ENCODE results near the gene ATP6V1B1. TPM values are rescaled to one million over a fixed set of nuclear protein-coding genes. Genes with fewer than 3 reads are reported as not detected.

ATP6V1B1 gene
- total RNA-seq (2014; rRNA removed; shearing (Covaris generic)) = not detected in 2 replicates

DNA sequence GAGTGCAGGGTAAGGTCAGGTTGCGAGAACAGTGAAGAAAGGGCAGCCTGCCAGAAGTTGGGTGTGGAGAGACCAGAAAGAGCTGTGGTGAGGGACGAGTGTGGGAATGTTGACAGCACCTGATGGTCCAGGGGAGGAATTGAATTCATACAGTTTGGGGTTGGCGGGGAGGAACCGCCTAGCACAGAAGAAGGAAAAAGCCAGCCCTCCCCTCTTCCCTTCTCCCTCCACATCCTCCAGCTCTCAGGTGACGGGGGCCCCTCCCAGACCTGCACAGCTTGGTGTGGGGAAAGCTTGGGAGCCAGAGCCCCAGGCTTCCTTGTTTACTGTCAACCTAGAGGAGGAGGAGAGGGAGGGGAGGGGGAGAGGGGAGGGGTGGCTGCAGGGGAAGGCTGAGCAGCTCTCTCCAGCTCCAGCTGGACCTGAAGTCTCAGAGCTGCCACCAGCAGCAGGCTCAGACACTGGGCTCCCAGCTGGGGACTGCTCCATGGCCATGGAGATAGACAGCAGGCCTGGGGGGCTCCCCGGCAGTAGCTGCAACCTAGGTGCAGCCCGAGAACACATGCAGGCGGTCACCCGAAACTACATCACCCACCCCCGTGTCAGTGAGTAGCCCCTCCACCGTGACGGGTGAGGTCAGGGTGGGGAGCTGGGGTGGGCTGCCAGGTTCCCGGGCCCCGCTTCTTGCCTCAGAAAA is at the start of gene ATP6V1B1:
ATP6V1B1 (plus strand) TSS at position 433 of the 697 bp plus-strand sequence; CDS start at position 488, 55 bp downstream.
- DNase-seq (ENCODE audit: low read depth in 1 of 2, low spot score in 2 of 2) = peak in 1 of 2 experiments; percentile 34
- Histone ChIP-seq H3K27ac (no peak within 1 kb of the TSS), H3K4me1 (replicated peaks) (no peaks in the 10 kb centered on the region), H3K4me3 (no peak within 1 kb of the TSS), H3K9me3 (replicated peaks) (no peaks in the 10 kb centered on the region), H3K36me3 (no peaks in the 10 kb centered on the region), H3K27me3 (replicated peaks) (peaks cover 4% of the 10 kb centered on the region; the same call in 1 of the 2 replicates)

DNA sequence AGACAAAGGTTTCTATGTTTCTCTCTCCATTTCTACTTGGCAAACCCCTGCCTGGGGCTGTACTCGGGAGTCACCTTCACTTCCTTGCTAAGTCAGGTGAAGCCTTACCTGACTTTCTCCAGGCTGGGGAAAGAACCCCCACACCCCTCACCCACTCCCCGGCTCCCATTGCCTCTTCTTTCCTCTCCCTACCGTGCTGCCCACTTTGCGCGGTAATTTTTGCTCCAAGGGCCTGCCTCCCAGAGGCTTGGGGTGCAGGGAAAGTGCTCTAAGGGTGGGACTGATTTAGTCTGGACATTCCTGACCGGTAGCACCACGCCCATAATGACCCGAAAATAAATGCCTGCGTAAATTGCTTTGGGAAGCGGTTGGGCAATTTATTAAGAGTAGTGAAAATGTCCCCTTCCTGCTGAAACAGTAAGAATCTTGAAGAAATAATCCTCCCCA is 49.1 kb upstream of the ATP6V1B1 start:
- Histone ChIP-seq H3K4me1 (replicated peaks) (no peaks in the 10 kb centered on the region), H3K27ac (no peak overlapping the region), H3K4me3 (no peak overlapping the region), H3K36me3 (no peaks in the 10 kb centered on the region), H3K9me3 (replicated peaks) (no peaks in the 10 kb centered on the region; the same call in none of the 2 replicates), H3K27me3 (replicated peaks) (peaks cover 36% of the 10 kb centered on the region)
- DNase-seq (ENCODE audit: low read depth in 1 of 2, low spot score in 2 of 2) = no peak

DNA sequence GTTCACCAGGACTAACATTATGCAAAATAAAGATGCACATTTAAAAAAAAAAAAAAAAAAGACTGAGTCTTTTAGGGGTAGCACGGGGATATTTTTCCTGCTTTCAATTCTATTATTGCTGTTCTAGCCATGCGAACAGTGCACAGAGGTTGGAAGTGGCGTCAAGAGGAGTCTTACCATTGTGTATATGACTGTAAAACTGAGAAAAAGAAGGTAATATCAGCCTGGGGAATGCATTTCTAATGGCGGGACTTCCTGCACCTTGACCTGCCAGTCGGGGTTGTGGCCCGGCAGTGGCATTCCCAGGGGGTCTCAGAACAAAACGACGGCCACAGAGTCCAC is 48.5 kb upstream of the ATP6V1B1 start:
- H3K4me1 ChIP-seq (replicated peaks) = no peaks in the 10 kb centered on the region
- no peak overlapping the region for H3K4me3 ChIP-seq
- H3K27me3 ChIP-seq (replicated peaks) = peaks cover 36% of the 10 kb centered on the region

DNA sequence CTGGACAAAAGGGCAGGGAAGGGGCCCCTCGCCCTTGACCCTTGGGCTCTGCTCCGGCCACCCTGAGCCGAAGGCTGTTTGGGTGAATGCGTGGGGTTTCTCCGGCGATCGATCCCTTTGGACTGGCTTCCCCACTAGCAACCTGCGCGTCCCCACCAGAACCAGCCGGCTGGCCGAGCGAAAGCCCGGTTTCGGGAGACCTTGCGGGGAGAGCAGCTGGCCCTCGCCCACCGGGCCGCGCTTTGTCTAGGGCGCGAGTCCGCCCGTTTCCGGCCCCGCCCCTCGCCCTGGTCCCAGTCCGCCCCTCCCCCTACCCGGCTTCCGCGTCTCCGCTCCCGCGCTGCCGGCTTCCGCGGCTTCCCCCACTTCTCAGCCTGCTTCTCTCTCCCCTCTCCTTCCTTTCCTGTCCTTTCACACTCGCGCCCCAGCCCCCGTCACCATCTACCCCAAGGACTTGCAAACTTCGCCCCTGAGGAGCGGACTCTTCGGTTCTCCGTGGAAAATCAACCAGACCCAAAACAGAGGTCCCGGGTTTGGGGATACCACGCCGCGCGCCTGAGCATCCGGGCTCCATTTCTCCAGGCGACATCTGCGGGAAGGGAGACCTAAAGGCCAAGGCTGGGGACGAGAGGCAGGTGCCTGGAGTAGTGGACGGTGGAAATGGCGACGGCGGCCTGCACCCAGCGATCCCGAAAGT is 48.0 kb upstream of the ATP6V1B1 start:
- Histone ChIP-seq H3K9me3 (replicated peaks) (no peaks in the 10 kb centered on the region; the same call in none of the 2 replicates), H3K36me3 (no peaks in the 10 kb centered on the region), H3K27ac (no peak overlapping the region), H3K4me3 (no peak overlapping the region), H3K4me1 (replicated peaks) (no peaks in the 10 kb centered on the region), H3K27me3 (replicated peaks) (peaks cover 38% of the 10 kb centered on the region)
- DNase-seq (ENCODE audit: low read depth in 1 of 2, low spot score in 2 of 2) = no peak

More for the DNA sequence above, 48.5 kb upstream of the ATP6V1B1 start:
- Histone ChIP-seq H3K9me3 (replicated peaks) (no peaks in the 10 kb centered on the region; the same call in none of the 2 replicates), H3K27ac (no peak overlapping the region), H3K36me3 (no peaks in the 10 kb centered on the region)
- no peak for DNase-seq (ENCODE audit: low read depth in 1 of 2, low spot score in 2 of 2)

DNA sequence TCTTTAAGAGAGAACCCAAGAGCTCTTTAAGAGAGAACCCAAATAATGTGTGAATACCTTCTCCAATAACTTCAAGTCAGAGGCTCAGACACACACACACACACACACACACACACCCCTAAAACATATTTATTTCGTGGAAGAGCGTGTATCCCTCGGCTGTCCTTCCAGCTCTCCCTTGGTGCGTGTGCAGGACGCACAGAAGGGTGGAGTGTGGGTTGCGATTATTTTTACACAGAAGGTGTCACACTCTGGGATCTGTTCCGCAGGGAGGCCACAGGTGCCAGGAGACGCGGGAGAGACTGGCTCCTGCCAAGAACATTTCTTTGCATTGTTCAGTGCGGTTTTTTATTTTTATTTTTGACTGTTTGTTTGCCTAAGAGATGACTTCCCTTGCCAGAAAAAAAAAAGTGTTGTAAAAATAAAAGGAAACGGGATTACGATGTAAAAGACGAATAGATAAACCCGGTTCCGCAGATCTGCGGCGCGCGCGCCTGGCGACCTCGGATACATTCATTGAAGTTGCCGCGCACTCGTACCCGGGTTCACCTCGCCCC is 47.3 kb upstream of the ATP6V1B1 start:
- H3K4me1 ChIP-seq (replicated peaks) = no peaks in the 10 kb centered on the region
- no peak overlapping the region for H3K27ac ChIP-seq
- H3K9me3 ChIP-seq (replicated peaks) = no peaks in the 10 kb centered on the region; the same call in none of the 2 replicates
- H3K27me3 ChIP-seq (replicated peaks) = peaks cover 34% of the 10 kb centered on the region
- H3K4me3 ChIP-seq = no peak overlapping the region
- no peak for DNase-seq (ENCODE audit: low read depth in 1 of 2, low spot score in 2 of 2)
- H3K36me3 ChIP-seq = no peaks in the 10 kb centered on the region

DNA sequence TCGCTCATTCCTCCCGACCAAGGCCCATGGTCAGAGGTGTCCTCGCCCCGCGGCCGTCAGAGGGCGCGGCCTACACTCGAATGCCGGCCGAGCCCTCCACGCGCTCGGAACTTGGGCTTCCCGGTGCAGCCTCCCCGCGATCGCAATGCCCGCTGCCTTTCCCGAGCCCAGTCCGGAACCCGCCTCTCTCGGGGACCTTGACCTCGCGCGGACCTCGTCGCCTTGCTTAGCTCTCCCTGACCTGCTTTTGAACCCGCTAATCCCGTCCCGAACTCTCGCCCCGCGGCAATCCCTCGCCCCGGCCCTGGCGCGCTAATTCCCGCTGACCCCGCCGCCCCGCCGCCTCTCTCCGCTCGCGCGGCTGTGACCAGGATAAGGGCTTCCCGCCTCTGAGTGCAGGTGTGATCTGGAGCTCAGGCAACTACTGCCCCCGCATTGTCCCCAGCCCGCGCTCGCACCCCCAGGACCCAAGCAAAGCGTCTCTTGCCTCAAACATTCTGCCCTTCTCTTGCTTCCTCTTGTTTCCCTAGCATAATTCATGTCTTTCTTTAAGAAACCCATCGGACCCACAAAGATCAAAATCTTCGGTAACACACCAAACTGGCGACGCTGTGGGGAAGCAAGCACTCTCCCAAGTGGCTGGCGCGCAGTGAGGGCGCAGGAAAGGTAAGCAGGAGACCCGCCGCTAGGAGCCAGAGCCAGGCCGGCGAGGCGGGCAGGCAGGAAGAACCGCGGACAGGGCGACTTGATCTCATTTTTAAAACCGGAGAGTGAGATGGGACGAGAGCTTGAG is 46.6 kb upstream of the ATP6V1B1 start:
- Histone ChIP-seq H3K4me1 (replicated peaks) (no peaks in the 10 kb centered on the region), H3K36me3 (no peaks in the 10 kb centered on the region), H3K27ac (no peak overlapping the region), H3K27me3 (replicated peaks) (peaks cover 29% of the 10 kb centered on the region), H3K4me3 (no peak overlapping the region), H3K9me3 (replicated peaks) (no peaks in the 10 kb centered on the region; the same call in 1 of the 2 replicates)
- no peak for DNase-seq (ENCODE audit: low read depth in 1 of 2, low spot score in 2 of 2)

DNA sequence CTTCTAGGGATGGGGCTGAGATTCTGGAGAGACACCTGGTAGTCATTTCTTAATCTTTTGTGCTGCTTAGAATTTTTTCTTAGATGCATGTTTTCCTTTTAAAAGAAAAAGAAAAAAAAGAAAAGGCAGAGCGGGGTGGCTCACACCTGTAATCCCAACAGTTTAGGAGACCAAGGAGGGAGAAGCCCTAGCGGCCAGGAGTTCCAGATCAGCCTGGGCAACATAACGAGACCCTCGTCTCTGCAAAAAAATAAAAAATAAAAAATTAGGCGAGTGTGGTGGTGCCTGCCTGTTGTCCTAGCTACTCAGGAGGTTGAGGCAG is 46.0 kb upstream of the ATP6V1B1 start:
- Histone ChIP-seq H3K36me3 (no peaks in the 10 kb centered on the region), H3K27me3 (replicated peaks) (peaks cover 27% of the 10 kb centered on the region), H3K9me3 (replicated peaks) (no peaks in the 10 kb centered on the region), H3K4me3 (no peak overlapping the region), H3K27ac (no peak overlapping the region), H3K4me1 (replicated peaks) (no peaks in the 10 kb centered on the region)
- no peak for DNase-seq (ENCODE audit: low read depth in 1 of 2, low spot score in 2 of 2)

DNA sequence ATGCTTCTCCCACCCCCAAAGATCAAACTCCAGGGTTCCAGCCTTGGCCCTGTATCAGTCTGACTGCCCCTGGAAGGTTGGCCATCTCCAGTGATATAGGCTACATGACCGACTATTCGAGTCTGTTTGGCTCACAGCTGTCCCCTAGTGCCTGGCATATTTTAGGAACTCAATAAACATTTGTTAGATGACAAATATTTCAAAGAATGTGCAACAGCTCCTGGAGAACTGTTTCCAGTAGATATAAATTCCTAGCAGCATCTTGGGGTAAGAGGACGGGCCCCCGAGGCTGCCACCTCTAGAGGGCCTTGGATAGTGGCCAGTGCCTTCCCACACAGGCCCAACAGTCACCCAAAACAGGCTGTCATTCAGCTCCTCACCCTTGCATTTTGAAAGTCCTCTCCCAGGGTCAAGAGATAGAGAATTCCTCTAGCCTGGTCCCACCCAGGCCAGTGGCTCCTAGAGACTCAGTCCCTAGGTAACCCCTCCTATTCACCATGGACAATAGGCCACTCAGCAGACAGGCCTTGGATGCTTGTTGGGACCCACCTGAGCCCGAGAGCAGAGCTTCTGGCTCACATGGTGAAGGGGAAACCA is 45.1 kb upstream of the ATP6V1B1 start:
- H3K9me3 ChIP-seq (replicated peaks) = no peaks in the 10 kb centered on the region
- H3K4me3 ChIP-seq = no peak overlapping the region
- DNase-seq (ENCODE audit: low read depth in 1 of 2, low spot score in 2 of 2) = no peak
- H3K27me3 ChIP-seq (replicated peaks) = peaks cover 26% of the 10 kb centered on the region
- no peaks in the 10 kb centered on the region for H3K36me3 ChIP-seq
- no peak overlapping the region for H3K27ac ChIP-seq
- no peaks in the 10 kb centered on the region for H3K4me1 ChIP-seq (replicated peaks)

DNA sequence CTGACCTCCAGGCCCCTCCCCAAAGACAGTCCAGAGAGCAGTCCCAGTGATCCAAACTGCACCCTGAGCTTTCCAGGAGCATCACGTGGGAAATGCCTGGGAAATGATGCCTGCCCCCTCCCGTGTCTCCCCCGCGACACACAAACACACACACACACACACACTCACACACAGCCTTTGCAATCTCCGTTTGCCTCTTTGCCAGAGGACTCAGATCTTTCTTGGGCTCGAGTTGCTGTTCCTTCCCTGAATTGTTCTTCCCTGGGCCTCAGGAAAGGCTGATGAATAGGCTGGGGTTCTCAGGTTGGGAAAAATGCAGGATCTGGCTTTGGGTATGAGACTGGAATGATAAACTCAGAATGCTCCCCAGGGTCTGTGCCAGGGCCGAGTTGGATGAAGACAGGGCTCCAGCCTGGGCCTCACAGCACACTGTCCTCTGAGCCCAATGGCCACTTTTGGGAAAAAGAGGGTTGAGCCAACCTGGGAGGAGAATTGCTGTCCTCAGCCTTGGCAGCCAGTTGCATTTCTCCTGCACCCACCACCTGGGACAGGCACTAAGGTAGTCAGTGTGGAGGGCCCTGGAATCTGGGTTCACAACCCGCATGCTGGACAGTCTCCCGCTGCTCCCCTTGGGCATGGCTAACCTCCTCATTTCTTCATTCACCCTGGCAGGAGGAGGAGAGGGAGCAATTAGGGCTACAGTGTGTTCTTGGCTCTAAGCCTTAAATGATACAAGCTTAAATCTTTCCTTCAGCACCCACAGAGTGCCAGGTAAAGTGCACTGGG is 43.9 kb upstream of the ATP6V1B1 start:
- no peak for DNase-seq (ENCODE audit: low read depth in 1 of 2, low spot score in 2 of 2)
- Histone ChIP-seq H3K27me3 (replicated peaks) (peaks cover 25% of the 10 kb centered on the region), H3K9me3 (replicated peaks) (no peaks in the 10 kb centered on the region), H3K4me1 (replicated peaks) (no peaks in the 10 kb centered on the region), H3K27ac (no peak overlapping the region), H3K4me3 (no peak overlapping the region), H3K36me3 (no peaks in the 10 kb centered on the region)

DNA sequence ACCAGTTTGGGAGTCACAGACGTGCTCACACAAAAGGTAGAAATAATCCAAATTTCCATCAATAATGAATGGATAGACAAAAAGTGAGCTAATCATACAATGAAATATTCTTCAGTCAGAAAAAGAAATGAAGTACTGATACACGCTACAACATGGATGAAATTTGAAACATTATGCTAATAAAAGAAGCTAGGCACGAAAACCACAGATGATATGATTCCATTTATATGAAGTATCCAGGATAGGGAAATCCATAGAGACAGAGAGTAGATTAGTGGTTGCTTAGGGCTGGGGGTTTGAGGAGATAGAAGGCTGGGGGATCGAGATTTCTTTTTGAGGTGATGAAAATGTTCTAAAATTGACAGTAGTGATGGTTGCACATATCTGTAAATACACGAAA is 43.0 kb upstream of the ATP6V1B1 start:
- H3K27me3 ChIP-seq (replicated peaks) = peaks cover 28% of the 10 kb centered on the region

DNA sequence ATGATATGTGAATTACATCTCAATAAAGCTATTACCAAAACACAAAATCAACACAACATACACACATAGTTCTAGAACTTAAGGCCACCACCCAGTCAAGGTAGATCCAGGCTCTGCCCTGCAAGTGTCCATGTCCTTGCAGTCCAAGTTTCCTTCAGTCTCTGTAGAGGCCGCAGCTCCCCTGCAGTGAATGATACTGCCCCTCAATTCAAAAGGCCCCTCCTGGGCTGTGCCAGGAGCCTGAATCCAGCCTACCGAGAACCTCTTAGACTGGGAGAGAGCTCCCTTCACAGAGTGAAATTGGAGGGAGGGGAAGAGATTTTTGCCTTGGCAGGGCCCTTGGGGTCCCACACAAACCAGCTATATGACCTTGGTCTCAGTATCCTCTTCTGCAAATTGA is 42.5 kb upstream of the ATP6V1B1 start:
- Histone ChIP-seq H3K27me3 (replicated peaks) (peaks cover 32% of the 10 kb centered on the region), H3K9me3 (replicated peaks) (no peaks in the 10 kb centered on the region), H3K36me3 (no peaks in the 10 kb centered on the region), H3K27ac (no peak overlapping the region), H3K4me1 (replicated peaks) (no peaks in the 10 kb centered on the region), H3K4me3 (no peak overlapping the region)
- DNase-seq (ENCODE audit: low read depth in 1 of 2, low spot score in 2 of 2) = no peak

More for the DNA sequence above, 43.0 kb upstream of the ATP6V1B1 start:
- Histone ChIP-seq H3K9me3 (replicated peaks) (no peaks in the 10 kb centered on the region), H3K4me1 (replicated peaks) (no peaks in the 10 kb centered on the region), H3K27ac (no peak overlapping the region), H3K36me3 (no peaks in the 10 kb centered on the region), H3K4me3 (no peak overlapping the region)
- no peak for DNase-seq (ENCODE audit: low read depth in 1 of 2, low spot score in 2 of 2)

DNA sequence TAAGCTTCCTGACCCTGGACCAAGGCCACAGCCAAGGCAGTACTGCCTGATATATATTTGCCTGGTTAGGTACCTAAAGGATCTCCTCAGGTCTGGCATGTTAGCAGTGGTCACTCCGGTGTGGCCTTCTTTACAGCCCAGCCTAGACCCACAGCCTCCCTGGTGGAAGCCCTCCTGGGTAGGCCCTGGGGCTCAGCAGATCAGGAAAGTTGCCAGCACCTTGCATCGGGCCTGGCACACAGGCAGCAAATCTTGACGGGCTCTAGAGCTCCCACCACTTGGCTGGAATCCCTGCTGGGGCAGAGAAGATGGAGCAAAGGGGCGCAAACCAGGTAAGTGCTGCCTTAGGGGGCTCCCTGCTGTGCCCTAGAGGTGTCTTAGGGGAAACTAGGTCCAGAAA is 40.9 kb upstream of the ATP6V1B1 start:
- Histone ChIP-seq H3K27me3 (replicated peaks) (peaks cover 48% of the 10 kb centered on the region), H3K9me3 (replicated peaks) (no peaks in the 10 kb centered on the region)
- no peak for DNase-seq (ENCODE audit: low read depth in 1 of 2, low spot score in 2 of 2)

DNA sequence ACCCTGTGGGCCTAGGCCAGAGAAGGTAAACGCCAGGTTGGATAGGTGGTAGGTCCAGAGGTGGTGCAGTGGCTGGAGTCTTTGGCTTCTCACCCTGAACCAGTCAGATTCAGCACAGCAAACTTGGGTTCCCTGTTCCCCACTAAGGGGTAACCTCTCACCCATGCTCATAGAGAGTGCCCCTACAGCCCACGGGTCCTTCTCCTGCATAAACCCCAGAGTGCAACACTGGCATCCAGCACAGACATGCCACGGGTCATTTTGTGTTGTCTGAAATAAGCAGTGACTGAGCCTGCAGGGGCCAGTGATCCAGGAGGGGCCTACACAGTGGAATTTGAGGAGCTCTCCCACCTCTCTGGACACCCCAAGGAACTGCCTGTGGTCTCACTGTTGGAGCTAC is 40.5 kb upstream of the ATP6V1B1 start:
- H3K9me3 ChIP-seq (replicated peaks) = no peaks in the 10 kb centered on the region
- no peak overlapping the region for H3K27ac ChIP-seq
- no peak overlapping the region for H3K4me3 ChIP-seq
- DNase-seq (ENCODE audit: low read depth in 1 of 2, low spot score in 2 of 2) = no peak
- H3K36me3 ChIP-seq = no peaks in the 10 kb centered on the region
- H3K4me1 ChIP-seq (replicated peaks) = peaks cover 2% of the 10 kb centered on the region
- peaks cover 53% of the 10 kb centered on the region for H3K27me3 ChIP-seq (replicated peaks)

More for the DNA sequence above, 40.9 kb upstream of the ATP6V1B1 start:
- Histone ChIP-seq H3K36me3 (no peaks in the 10 kb centered on the region), H3K4me1 (replicated peaks) (no peaks in the 10 kb centered on the region), H3K4me3 (no peak overlapping the region), H3K27ac (no peak overlapping the region)

All from SJSA1 (cell line).